ENCODE measurements around the gene AP2A2.

GRCh38 chr11:1009991-1010390 lies 84.3 kb downstream of the AP2A2 start:
- TF ChIP-seq CTCF (IDR thresholded peaks at IDR 0.05) = no peak
- TF ChIP-seq POLR2AphosphoS5 (IDR thresholded peaks at IDR 0.05) = no peak
- no peak for TF ChIP-seq POLR2A (IDR thresholded peaks at IDR 0.05)
- no peak for TF ChIP-seq EP300 (IDR thresholded peaks at IDR 0.05)
